ENCODE results near the gene ISM1.

DNA sequence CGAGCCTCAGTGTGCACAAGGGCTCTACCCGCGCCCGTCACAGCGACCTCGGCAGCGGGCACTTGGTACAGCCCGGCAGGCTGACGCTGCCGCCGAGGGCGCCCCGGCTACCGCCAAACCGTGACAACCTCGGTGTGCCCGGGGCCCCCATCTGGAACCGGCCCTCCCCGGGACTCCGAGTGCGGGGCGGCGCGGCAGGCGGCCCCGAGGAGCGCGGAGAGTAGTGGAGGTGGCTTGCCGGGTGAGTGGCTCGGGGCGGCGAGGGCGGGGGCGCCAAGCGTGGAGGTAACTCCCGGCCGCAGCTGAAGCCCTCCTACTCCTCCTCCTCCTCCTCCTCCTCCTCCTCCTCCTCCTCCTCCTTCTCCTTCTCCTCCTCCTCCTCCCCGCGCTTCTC is at the start of gene ISM1:
- TF ChIP-seq CTCF (conservative IDR thresholded peaks at IDR 0.05 in 1 of 2, IDR thresholded peaks at IDR 0.05 in 1 of 2; ENCODE audit: low read depth in 1 of 2, low read length in 2 of 2), result no peak
- no peak for TF ChIP-seq EZH2 (IDR thresholded peaks at IDR 0.05; ENCODE audit: low read length, missing control alignments)
